Right lobe of liver (tissue), 6 donors: ENCODE measurements around the gene CAB39. TPM values are rescaled to one million over a fixed set of nuclear protein-coding genes. Genes with fewer than 3 reads are reported as not detected.

Source experiments
- ATAC-seq, 4 donors: fragments of 200-7000 bp; cut with Tn5 transposase; one replicate each; pipeline ENCODE4 v1.9.1; 2020; ENCODE audit warnings: mild to moderate bottlenecking in 4 of 4, moderate library complexity in 4 of 4
- DNase-seq, 3 donors: peaks; one replicate each; pipeline ENCODE4 v3.0.0-alpha.2; 2020
- H3K27ac ChIP-seq, 3 donors: fragments of 200-600 bp; one replicate each; pipeline ENCODE4 v1.8.0; 2022
- H3K27me3 ChIP-seq, 2 donors: fragments of 200-600 bp; one replicate each; pipeline ENCODE4 v1.8.0; 2022
- H3K36me3 ChIP-seq, 4 donors: fragments of 200-600 bp; sonication (generic) in 1 of 4; one replicate each; pipeline versions ENCODE4 v1.5.1 to v1.8.0; 2017 to 2022; ENCODE audit warnings: control low read depth in 1 of 4
- H3K4me1 ChIP-seq, 4 donors: fragments of 200-600 bp; sonication (generic) in 1 of 4; one replicate each; pipeline versions ENCODE4 v1.5.1 to v1.8.0; 2017 to 2022; ENCODE audit warnings: control low read depth in 1 of 4
- H3K4me3 ChIP-seq, 3 donors: fragments of 200-600 bp; one replicate each; pipeline ENCODE4 v1.8.0; 2022
- H3K9me3 ChIP-seq, 4 donors: fragments of 200-600 bp; sonication (generic) in 1 of 4; one replicate each; pipeline versions ENCODE4 v1.5.1 to v1.8.0; 2017 to 2022; ENCODE audit warnings: control low read depth in 1 of 4
- POLR2A ChIP-seq: fragments of 450-650 bp; IDR thresholded peaks from one replicate; pipeline ENCODE4 v1.6.1; 2017; ENCODE audit warnings: antibody characterized with exemption, mild to moderate bottlenecking
- WGBS: methylation state at CpG from one replicate; pipeline ENCODE4 v1.1.6; 2018; ENCODE audit warnings: low coverage, low lambda C conversion rate; ENCODE audit not compliant: insufficient coverage; ENCODE audit errors: missing lambda C conversion rate; 5-methylcytosine and 5-hydroxymethylcytosine counted together
- intact Hi-C, 2 donors: fragments of 100-400 bp; cut with DNase I; formaldehyde crosslinking; loops; one replicate each; pipeline versions ENCODE4 v1.11.2 to v1.14.1; 2022
- total RNA-seq, 6 experiments: library from RNA; depleted of rRNA in 2 of 6; stranded (reverse); fragments of >200 nt in 2 of 6; fragmentation: NEBNext Ultra II Directional in 3 of 6; extraction: Animal tissue kit (Norgen Biotek cat#: 25700) in 3 of 6; gene quantifications; one replicate each; pipeline versions ENCODE4 v1.1.0 to v1.2.4, GENCODE V29; 2016 to 2023
- TF ChIP-seq, protein P1 (sequence below), 4 donors: fragments of 200-600 bp in 3 of 4; fragments of 450-650 bp in 1 of 4; IDR thresholded peaks; one replicate each; pipeline versions ENCODE4 v1.5.1 to v1.8.0; 2016 to 2022; ENCODE audit warnings: antibody characterized with exemption in 4 of 4, mild to moderate bottlenecking in 2 of 4
- donor health status: DM: no; HTN: yes; CAD: no.
- donor health status: DM: no; HTN: no; CAD: no.
- donor health status: DM: no; HTN: no; CAD: no.
- donor health status: DM: no; HTN: yes; CAD: no.
- donor health status: DM: no; HTN: yes; CAD: no.

CAB39 gene
- total RNA-seq, 6 experiments from 2014 or later, result 25.3 to 32.4 (median 27.8) TPM

DNA sequence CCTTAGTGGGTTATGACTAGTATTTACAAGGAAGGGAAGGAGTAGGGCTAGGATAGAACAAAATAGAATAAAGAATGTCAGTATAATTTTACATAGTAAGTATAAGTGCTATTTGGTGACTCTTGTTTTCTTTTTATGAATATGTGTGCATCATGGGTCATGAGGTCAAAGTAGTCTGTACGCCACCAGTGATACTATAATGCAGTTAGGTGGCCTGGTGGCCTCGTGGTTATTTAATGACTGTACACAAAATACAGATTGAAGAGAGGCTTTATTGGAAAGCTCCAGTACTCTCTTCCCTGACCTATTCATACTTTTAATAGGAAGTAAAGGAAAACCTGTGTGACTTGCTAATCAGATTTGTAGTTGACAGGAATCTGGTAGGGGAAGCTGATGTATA is 27.3 kb downstream of the CAB39 start:
- peaks cover 0 to 20% (median 6%) of the 10 kb centered on the region in 4 donors for H3K4me1 ChIP-seq
- 93% methylated on average over 2 of the region's 2 CpGs for WGBS
- TF ChIP-seq, protein P1, sequence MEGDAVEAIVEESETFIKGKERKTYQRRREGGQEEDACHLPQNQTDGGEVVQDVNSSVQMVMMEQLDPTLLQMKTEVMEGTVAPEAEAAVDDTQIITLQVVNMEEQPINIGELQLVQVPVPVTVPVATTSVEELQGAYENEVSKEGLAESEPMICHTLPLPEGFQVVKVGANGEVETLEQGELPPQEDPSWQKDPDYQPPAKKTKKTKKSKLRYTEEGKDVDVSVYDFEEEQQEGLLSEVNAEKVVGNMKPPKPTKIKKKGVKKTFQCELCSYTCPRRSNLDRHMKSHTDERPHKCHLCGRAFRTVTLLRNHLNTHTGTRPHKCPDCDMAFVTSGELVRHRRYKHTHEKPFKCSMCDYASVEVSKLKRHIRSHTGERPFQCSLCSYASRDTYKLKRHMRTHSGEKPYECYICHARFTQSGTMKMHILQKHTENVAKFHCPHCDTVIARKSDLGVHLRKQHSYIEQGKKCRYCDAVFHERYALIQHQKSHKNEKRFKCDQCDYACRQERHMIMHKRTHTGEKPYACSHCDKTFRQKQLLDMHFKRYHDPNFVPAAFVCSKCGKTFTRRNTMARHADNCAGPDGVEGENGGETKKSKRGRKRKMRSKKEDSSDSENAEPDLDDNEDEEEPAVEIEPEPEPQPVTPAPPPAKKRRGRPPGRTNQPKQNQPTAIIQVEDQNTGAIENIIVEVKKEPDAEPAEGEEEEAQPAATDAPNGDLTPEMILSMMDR (IDR thresholded peaks at IDR 0.05), result no peak
- no peak for TF ChIP-seq POLR2A
- H3K9me3 ChIP-seq, result no peaks in the 10 kb centered on the region
- ATAC-seq (no peak), DNase-seq (no peak)
- intact Hi-C loops, result no loop called here
- H3K36me3 ChIP-seq, result no peaks in the 10 kb centered on the region
- H3K27ac ChIP-seq, result no peak overlapping the region
- no peaks in the 10 kb centered on the region for H3K27me3 ChIP-seq
- no peak overlapping the region for H3K4me3 ChIP-seq

DNA sequence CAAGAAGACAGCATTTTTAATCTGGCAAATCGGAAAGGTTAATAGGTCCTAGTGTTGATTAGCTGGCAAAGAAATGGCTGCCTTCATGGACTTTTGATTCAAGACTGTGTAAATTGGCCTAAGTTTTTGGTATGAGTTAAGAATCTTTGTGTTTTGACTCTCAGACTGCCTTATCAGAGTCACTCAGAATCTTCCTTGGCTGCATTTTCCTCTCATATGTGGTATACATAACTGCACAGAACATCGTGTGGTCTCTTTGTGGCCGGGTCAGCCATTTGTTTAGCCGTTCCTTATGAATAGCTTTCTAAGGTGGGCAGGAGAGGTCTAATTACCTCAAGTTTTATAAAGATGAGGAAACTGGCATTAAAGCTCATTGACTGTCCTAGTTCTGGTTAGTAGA is 30.1 kb downstream of the CAB39 start:
- DNase-seq (no peak), ATAC-seq (no peak)
- H3K36me3 ChIP-seq, result peaks cover 0 to 3% (median under 1%) of the 10 kb centered on the region in 4 donors
- no peaks in the 10 kb centered on the region for H3K9me3 ChIP-seq
- peaks cover 0 to 13% (median 4%) of the 10 kb centered on the region in 4 donors for H3K4me1 ChIP-seq
- intact Hi-C loops, result no loop called here
- TF ChIP-seq, protein P1 (IDR thresholded peaks at IDR 0.05), result no peak
- TF ChIP-seq POLR2A, result no peak
- H3K4me3 ChIP-seq, result no peak overlapping the region
- no peak overlapping the region for H3K27ac ChIP-seq
- 83% methylated on average over 3 of the region's 4 CpGs for WGBS
- H3K27me3 ChIP-seq, result no peaks in the 10 kb centered on the region

DNA sequence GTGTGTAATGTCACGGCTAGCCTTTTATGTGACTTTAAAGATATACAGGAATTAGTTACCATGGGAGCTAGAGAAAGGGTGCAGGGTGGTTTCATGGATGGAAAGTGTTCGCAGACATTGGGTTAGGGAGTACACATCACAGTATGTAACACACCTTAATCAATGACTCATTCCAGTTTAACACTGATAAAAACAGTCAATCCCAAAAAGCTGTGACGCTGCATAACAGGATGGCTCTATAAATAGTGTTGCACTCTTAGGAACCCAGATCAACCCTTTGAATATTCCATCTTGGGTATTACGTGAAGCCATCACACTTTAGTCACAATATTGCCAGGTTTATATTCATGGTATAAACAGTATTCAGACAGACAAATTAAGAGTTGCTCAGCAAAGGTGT is 33.6 kb downstream of the CAB39 start:
- 93% methylated on average over 4 of the region's 4 CpGs for WGBS

DNA sequence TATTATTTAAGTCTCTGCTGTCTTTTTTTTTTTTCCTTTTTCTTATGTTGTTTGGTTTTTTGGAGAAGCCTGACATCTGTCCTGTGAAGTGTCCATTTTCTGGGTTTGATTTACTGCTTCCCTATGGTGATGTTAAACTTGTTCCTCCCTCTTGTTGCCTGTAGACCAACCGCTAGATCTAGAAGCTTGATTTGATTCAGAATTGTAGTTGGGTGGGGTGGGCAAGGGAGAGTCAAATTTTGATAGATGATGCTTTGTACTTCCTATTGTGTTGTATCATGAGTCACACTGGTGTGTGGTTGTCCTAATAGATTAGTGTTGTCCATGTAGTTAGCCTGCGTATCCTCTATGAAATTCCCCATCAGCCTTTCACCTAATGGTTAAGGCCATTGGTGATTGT is 35.4 kb downstream of the CAB39 start:
- Histone ChIP-seq H3K4me1 (no peaks in the 10 kb centered on the region), H3K4me3 (no peak overlapping the region), H3K27ac (no peak overlapping the region), H3K9me3 (no peaks in the 10 kb centered on the region), H3K27me3 (no peaks in the 10 kb centered on the region), H3K36me3 (peaks cover 0 to 3% (median under 1%) of the 10 kb centered on the region in 4 donors)
- 94% methylated on average over 1 of the region's 2 CpGs for WGBS
- TF ChIP-seq, protein P1 (IDR thresholded peaks at IDR 0.05), result no peak
- no peak for TF ChIP-seq POLR2A
- intact Hi-C loops, result no loop called here
- DNase-seq (no peak), ATAC-seq (no peak)

More for the DNA sequence above, 33.6 kb downstream of the CAB39 start:
- no peaks in the 10 kb centered on the region for H3K27me3 ChIP-seq
- H3K27ac ChIP-seq, result no peak overlapping the region
- DNase-seq (no peak), ATAC-seq (no peak)
- H3K36me3 ChIP-seq, result peaks cover 0 to 3% (median under 1%) of the 10 kb centered on the region in 4 donors
- H3K4me1 ChIP-seq, result no peaks in the 10 kb centered on the region
- intact Hi-C loops, result no loop called here
- H3K4me3 ChIP-seq, result no peak overlapping the region
- TF ChIP-seq, protein P1 (IDR thresholded peaks at IDR 0.05), result no peak
- TF ChIP-seq POLR2A, result no peak
- no peaks in the 10 kb centered on the region for H3K9me3 ChIP-seq

DNA sequence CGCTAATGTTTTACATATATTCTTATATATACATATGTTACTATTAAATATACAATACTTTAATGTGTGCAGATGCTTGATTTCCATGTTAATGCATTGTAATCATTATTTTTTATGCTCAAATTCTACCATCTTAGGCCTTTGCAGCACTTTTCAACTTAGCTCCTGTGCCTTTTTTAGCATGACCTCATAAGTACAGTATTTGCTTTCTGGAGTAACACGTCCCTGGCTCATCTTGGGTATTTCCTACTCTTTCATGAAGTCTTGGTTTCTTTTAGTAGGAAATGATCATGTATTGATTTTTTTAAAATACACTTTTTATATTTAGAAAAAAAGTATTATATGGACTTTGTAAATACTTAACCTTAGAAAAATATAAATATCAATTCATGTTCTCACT is 36.5 kb downstream of the CAB39 start:
- H3K4me1 ChIP-seq, result no peaks in the 10 kb centered on the region
- intact Hi-C loops, result no loop called here

More for the DNA sequence above, 36.5 kb downstream of the CAB39 start:
- TF ChIP-seq POLR2A, result no peak
- TF ChIP-seq, protein P1 (IDR thresholded peaks at IDR 0.05), result no peak
- no peak for DNase-seq
- Histone ChIP-seq H3K9me3 (no peaks in the 10 kb centered on the region), H3K4me3 (no peak overlapping the region), H3K36me3 (peaks cover 0 to 3% (median under 1%) of the 10 kb centered on the region in 4 donors), H3K27ac (no peak overlapping the region), H3K27me3 (no peaks in the 10 kb centered on the region)
- 88% methylated on average over 2 of the region's 2 CpGs for WGBS
- no peak for ATAC-seq
